GM21717 (cell line): Measurements from ENCODE around the gene TBX4.

Source experiments
- ATAC-seq: cut with Tn5 transposase; IDR thresholded peaks from one replicate; pipeline ENCODE4 v1.9.1; 2021; ENCODE audit warnings: mild to moderate bottlenecking, moderate library complexity; ENCODE audit not compliant: unreplicated experiment

Gene TBX4

DNA sequence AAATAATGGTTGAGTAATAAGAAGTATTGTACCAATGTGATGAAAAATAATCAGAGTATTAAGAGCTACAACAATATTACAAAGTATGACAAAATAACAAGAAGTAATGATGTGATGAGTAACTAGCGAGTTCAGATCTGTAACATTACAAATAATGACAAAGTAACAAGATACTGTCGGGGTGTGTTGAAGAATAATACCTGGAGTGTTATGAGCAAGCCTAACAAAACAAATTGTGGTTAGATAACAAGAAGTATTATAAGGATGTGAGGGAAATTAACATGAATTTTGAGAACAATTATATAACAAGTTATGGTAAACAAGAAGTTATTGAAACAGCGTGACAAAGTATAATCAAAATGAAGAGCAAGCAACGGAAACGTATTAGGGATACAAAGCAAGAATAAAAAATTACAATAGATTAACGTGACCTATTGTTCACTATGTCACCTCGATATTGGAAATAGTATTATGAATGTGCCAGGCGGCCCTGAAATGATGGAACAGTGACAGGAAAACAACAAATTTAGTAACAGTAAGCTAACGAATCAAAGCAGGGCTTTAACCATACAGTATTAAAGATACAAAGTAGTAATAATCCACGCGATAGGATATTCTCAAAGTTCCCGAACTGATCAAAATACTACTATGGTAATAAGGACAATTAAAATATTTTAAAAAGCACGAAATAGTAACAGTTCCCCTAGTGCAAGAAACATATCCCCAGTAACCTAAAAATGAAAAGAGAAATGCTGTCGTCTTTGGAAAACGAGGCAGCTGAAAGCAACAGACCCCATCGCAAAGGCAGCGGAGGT, 1.6 kb downstream of the TBX4 start:
- no peak for ATAC-seq

DNA sequence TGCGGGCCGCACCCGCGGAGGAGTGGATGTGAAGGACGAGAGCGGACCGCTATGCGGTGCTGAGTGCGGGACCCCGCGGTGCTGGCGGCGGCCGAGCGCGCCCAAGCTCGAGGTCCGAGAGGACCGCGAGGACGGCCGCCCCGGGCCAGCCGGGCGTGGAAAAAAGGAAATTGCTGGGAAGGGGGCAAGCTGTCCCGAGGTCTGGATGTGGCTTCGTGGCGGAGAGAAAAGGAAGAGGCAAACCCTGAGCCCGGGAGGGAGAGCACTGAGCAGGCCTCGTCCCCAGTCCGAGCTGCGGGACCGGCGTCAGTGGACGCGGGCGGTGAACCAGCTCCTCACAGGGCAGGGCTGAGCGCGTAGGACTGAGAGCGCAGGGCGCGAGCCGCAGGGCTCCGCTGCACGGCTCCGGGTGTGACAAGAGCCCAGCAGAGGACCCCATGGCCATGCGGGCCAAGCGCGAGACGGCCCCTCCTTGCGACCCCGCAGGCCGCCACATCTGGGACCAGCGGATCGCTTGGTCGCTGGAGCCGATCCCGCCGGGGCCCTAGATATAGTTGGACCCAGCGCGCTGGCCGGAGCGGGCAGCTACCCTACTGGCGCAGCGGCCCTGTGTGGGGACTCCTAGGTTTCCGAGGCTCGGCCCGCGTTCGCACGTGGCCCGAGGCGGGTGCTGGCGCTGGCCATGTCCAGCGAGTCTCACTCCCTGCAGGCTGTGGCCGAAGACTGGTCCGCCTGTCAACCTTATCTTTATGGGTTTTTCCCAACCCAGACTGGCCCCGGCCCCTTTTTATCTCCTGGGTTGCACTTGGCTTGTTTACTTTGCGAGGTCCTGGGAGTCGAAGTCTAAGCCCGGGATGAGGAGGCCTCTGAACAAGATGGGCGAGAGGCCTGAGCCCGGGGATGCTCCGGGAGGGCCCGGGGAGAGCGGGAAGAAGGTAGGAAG, 2.4 kb downstream of the TBX4 start:
- no peak for ATAC-seq

DNA sequence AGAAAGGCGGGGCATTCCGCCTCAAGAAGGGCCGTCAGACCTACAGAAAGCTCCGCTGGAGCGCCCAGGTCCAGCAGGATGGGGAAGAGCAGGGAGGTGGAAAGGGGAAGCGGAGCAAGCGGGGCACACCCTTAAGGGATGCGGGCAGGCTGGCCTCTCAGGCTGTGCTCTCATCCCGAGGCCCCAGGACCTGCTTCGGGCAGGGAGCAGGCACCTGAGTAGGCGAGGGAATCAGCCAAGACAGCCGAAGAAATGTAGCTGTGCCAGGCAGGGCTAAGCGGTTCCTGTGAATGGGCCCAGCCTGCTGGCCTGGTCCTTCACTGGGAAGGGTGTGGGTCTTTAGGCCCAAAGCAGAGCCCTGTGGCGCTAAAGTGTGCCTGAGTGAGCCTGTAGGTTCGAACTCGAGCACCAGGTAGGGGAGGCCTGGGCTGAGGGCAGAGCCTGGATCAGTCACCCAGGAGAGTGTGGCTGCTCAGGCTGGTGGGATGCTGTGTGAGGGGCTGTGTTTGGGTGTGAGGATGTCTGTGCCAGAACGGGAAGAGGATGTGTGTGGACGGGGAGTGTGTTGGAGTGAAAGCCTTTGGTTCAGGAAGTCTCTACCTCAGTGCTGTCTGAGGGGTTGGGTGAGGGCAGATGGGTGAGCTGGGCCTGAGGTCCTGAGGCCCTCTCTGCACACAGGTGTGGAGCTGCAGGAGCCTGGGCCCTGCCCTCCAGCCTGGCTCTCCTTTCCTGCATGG, 3.3 kb downstream of the TBX4 start:
- ATAC-seq: no peak

DNA sequence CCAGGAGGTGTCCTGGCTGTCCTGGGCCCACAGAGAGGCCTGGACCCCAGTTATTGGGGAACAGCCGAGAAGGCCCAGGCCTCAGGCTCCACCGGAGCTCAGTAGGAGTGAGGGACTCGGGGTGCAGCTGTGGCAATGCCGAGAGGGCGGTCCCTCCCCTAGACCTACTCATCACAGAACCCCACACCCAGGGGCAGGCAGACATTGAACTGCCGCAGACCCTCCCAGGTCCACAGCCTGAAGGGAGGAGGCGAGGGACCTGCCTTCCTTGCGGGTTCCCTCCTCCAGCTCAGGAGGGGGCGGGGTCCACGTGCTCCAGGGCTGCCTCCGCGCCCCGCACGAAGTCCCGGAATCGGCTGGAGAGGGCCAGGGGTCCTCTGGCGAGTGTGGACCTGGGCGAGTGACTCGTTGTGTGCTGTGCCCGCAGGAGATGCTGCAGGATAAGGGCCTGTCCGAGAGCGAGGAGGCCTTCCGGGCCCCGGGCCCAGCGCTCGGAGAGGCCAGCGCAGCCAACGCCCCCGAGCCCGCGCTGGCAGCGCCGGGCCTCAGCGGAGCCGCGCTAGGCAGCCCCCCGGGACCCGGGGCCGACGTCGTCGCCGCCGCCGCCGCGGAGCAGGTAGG, 3.9 kb downstream of the TBX4 start:
- no peak for ATAC-seq

DNA sequence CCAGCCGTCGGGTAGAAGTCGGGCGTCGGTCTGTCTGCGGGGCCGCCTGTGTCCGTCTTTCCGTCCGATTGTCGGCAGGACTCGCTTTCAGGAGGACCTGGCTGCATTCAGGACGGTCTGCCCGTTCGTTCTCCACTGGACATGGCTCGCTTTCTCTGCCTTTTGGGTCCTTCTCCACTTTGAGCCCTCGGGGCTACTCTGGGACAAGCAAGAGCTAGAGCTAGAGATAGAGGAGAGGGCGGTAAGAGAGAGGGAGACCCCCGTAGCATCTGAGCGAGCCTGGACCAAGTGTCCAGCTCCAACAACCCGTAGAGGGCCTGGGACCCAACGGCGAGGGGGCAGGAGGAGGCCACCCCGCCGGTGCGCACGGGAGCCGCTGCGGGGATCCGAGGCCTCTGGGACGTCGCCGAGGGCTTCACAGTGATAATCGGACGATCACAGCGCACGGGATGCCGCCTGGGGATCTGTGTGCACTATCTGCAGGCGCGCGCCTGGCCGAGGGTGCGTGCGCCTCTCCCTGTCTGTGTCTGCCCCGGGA, 4.5 kb downstream of the TBX4 start:
- no peak for ATAC-seq

DNA sequence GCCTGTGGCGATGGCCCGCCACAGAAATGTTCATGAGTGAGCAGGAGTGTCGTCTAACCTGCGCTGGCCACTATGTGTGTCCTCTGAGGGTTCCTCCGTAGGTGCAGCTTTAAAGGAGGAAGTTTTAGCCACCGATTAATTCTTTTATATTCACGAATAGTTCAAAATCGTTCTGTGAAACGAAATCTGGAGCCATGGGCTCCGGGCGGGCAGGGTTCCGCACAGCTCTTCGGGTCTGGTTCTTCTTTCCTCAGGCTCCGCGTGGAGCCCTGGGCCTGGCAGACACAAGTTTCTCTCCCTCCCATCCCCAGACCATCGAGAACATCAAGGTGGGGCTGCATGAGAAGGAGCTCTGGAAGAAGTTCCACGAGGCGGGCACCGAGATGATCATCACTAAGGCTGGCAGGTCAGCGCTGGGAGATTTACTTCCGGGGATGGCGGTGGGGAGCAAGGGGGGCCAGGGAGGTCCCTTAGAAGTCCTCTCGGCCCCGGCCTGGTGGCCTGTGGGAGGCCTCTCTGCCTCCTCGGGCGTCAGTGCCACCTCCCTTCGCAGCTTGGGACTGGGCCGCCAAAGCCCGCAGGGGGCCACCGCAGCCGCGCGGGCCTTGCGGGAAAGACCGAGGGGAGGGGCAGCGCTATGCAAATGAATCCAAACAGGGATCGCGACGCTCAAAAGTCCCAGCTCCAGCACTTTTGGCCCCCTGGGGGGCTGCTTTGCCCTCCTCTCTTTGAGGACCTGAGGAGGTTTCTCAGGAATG, 5.2 kb downstream of the TBX4 start:
- ATAC-seq: no peak

GRCh38 chr17:61458000-61458399, 5.8 kb downstream of the TBX4 start:
- no peak for ATAC-seq

DNA sequence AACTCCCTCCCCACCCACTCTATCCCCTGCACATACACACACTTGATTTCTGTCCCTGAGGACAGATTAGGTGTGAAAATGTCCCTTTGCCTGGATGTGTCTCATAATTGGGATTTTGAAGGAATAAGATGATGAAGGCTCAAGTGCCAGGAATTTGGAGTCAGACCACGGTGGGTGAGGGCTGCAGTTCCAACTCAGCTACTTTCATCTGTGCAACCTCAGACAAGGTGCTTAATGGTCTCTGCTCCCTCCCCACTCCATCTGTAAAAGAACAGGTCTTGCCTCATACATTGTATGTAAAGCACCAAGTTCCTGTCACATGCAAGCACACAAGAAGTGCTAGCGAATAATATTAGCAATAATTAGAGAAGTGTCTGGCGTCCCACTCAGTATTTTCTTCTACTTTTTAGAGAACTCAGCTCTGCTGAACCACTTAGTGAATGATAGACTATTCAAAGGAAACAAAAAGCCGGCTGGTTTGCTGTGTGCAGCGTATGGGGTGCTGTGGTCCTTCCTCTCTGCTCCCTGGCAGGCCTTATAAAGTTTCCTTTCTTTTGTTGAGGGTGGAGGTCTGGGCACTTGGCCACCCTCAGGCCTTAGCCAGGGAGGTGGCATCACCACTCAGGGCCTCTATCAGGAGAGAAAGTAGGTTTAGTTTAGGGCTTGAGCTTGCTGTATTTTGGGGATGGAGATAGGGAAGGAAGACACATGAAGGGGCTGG, 6.4 kb downstream of the TBX4 start:
- ATAC-seq: no peak

DNA sequence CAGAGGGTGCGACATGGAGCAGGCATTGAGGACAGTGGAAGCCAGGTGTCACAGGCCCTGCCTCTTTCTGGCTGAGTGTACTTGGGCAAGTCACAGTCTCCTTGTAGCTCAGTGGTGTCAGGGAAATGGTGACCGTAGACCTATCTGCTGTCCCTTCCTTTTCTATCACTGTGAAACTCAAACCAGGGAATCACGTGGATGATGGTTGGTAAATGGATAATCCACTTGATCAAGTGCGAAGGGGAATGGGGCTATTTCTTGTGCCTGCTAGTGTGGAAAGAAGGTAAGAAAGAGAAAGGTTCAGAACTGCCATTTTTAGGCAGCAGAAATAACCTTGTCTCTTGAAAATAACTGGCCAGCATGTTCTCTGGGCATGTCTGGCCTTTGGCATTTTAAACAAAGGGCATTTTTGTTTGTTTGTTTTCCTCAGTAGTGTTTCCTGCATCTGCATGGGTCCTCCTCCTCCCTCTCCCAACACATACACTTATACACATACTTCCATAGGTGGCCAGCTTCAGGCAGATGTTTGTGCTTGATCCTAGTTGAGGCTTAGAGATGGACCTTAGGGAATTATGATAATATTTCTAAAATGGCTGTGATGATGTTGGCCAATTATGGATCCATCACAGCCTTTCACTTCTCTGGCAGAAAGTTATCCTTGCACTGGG, 7.1 kb downstream of the TBX4 start:
- no peak for ATAC-seq

DNA sequence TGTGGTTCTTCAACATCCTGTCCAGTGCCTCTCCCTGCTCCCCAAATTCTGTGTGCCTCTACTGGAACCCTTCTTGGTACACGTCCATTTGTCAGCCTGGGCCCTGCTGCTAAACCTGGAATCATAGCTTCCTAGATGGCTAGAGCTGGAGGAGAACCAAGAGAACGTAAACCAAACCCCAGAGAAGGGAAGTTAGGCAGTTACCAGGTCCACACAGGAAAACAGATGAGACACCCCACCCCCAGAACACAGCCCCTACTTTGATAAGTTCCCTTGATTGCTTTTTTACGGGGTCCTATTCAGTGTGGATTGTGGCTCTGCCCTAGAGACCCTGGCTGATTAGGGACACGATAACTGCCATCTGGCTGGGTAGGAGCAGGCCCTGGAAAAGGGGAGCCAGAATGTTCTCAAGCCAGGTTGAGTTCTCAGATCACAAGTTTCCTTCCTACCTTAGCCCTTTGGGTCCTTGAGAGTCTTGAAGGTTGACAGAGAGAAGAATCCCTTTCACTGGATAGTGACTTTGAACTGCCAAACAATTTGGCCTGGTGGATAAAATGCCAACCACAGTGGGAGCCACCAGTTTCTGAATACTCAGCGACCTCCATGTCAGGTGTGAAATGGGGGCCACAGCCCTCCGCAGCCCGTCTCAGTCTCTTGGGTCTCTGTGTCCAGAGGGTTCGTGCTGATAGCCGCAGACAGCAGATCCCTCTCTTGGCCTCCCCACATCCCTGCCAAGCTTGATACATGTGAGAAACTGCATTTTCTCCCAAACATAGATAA, 7.9 kb downstream of the TBX4 start:
- no peak for ATAC-seq

DNA sequence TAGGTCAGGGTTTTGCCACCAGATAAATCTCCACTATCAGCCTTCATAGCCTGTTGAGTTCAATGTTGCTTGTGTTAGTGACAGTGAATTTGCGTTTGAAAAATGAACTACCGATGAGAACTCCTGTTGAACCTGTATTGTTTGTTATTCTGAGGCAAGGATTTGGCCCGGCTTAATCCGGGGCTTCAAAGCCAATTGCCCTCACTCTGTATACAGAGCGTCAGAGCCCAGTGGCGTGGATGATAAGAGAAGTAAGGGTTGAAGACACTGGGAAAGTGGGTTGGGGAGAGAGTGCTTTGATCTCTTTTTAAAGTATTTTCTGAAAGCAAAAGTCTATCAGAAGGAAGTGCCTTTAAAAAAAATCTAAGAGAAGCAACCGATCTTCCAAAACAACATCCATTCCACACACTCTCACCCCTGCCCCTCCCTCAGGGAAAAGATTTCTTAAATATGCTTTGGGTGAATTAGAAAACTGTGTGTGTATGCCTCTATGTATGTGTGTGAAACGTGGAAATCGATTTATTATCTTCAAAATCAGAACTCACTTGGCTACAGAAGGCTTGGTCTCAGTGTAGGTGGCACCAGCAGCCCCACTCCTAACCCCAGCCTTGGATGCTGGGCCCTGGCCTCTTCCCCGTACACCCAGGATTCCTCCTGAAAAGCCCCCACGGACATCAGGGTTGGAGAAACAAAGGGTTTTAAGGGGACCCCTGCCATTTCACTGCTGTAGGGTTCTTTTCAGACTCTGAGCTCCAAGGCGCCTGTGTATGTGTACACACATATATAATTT, 8.8 kb downstream of the TBX4 start:
- ATAC-seq: no peak

DNA sequence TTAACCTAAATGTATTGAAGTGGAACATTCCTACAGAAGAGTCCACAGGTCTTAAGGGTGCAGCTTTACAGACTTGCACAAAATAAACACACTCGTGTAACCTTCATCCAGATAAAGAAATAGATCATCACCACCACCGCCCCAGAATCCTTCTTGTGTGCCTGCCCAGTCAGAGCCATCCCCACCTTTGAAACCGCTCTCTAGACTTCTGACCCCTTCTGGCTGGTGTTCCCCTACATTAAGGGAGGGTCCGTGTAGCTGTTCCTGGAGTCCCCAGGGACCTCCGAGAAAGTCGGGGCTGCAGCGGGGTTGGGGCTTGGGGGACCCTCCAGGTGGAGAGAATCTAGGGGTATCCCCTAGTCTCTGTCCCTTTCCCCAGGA, 9.4 kb downstream of the TBX4 start:
- ATAC-seq: no peak

GRCh38 chr17:61461967-61462718, 9.9 kb downstream of the TBX4 start:
- ATAC-seq: no peak

- no peak for ATAC-seq
These were observed 10.6 kb downstream of the TBX4 start for GRCh38 chr17:61462719-61463315.

GRCh38 chr17:61463316-61464129, 11.3 kb downstream of the TBX4 start:
- ATAC-seq: no peak
